ENCODE results near the gene RPP25L.

DNA sequence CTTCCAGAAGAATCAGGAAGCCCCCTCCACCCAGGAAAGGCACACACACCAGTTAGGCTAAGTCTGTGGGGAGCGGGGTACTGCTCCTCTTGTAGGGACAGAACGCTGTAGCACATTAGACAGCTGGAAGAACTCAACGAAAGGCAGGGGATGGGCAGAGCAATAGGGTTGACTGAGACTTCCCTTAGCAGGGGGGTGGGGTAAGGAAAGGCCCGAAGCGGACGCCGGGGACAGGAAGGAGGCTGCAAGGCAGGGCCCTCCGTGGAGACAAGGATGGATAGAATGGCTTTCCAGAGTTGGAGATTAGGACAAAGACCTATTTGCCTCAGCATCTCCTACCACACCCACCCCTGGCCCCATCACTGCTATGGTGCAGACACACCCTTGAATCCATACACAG lies 36.7 kb downstream of the RPP25L start:
- TF ChIP-seq, protein P1, sequence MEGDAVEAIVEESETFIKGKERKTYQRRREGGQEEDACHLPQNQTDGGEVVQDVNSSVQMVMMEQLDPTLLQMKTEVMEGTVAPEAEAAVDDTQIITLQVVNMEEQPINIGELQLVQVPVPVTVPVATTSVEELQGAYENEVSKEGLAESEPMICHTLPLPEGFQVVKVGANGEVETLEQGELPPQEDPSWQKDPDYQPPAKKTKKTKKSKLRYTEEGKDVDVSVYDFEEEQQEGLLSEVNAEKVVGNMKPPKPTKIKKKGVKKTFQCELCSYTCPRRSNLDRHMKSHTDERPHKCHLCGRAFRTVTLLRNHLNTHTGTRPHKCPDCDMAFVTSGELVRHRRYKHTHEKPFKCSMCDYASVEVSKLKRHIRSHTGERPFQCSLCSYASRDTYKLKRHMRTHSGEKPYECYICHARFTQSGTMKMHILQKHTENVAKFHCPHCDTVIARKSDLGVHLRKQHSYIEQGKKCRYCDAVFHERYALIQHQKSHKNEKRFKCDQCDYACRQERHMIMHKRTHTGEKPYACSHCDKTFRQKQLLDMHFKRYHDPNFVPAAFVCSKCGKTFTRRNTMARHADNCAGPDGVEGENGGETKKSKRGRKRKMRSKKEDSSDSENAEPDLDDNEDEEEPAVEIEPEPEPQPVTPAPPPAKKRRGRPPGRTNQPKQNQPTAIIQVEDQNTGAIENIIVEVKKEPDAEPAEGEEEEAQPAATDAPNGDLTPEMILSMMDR (IDR thresholded peaks at IDR 0.05; ENCODE audit: low read length): no peak
- no peak for TF ChIP-seq EZH2 (optimal IDR thresholded peaks at IDR 0.05; ENCODE audit: low read depth, low read length)

Measured in MM.1S (cell line).